Activated CD8-positive, alpha-beta T cell treated with anti-CD3 and anti-CD28 coated beads, Interleukin-2, amount 10 ng/mL, durations not matched to agents 7 days and 5 days (primary cell): ENCODE results near the gene LTA. TPM values are rescaled to one million over a fixed set of nuclear protein-coding genes. Genes with fewer than 3 reads are reported as not detected.

Experiments used
- total RNA-seq, 2 experiments: library from RNA; stranded (reverse); gene quantifications; one replicate each; pipeline ENCODE4 v1.2.3, GENCODE V29; 2021

LTA gene
- total RNA-seq, 2 experiments from 2014 or later: 19.4 to 24.6 TPM

Other genes starting within 250 kb of the LTA start
- gene HLA-B, start 215.1 kb upstream of the LTA start, total RNA-seq: 1,000 to 10,000 TPM; 3,406 to 3,473 TPM
- 1 to 10 TPM; 8.7 to 9.0 TPM for gene MICA, start 168.7 kb upstream of the LTA start, total RNA-seq
- 10 to 100 TPM; 49.0 TPM for gene MICB, start 74.1 kb upstream of the LTA start, total RNA-seq
- gene MCCD1, start 43.3 kb upstream of the LTA start, total RNA-seq: not detected
- gene DDX39B, start 30.3 kb upstream of the LTA start, total RNA-seq: 100 to 1,000 TPM; 477 to 488 TPM
- gene ATP6V1G2, start 25.7 kb upstream of the LTA start, total RNA-seq: 1 to 10 TPM; 2.5 TPM
- 10 to 100 TPM; 13.5 to 14.2 TPM for gene NFKBIL1, start 24.7 kb upstream of the LTA start, total RNA-seq
- gene TNF, start 3.3 kb downstream of the LTA start, total RNA-seq: 10 to 100 TPM; 53.4 to 55.0 TPM
- gene LTB, start 10.1 kb downstream of the LTA start, total RNA-seq: 100 to 1,000 TPM; 613 to 618 TPM
- gene LST1, start 14.0 kb downstream of the LTA start, total RNA-seq: 100 to 1,000 TPM; 125 to 139 TPM
- gene NCR3, start 20.7 kb downstream of the LTA start, total RNA-seq: 100 to 1,000 TPM; 107 to 115 TPM
- gene AIF1, start 42.9 kb downstream of the LTA start, total RNA-seq: 100 to 1,000 TPM; 177 TPM
- gene PRRC2A, start 48.4 kb downstream of the LTA start, total RNA-seq: 100 to 1,000 TPM; 260 to 279 TPM
- 100 to 1,000 TPM; 259 to 267 TPM for gene BAG6, start 80.4 kb downstream of the LTA start, total RNA-seq
- 1 to 10 TPM; 3.2 to 5.1 TPM for gene APOM, start 83.6 kb downstream of the LTA start, total RNA-seq
- gene C6orf47, start 88.5 kb downstream of the LTA start, total RNA-seq: 10 to 100 TPM; 22.5 to 23.8 TPM
- gene GPANK1, start 92.7 kb downstream of the LTA start, total RNA-seq: 10 to 100 TPM; 29.0 to 34.7 TPM
- 100 to 1,000 TPM; 233 to 250 TPM for gene CSNK2B, start 93.8 kb downstream of the LTA start, total RNA-seq
- gene LY6G5B, start 97.7 kb downstream of the LTA start, total RNA-seq: 10 to 100 TPM; 22.6 to 23.2 TPM
- 1 to 10 TPM; 4.3 to 5.5 TPM for gene LY6G5C, start 108.8 kb downstream of the LTA start, total RNA-seq
- 10 to 100 TPM; 52.1 to 55.4 TPM for gene ABHD16A, start 131.0 kb downstream of the LTA start, total RNA-seq
- gene LY6G6F, start 134.6 kb downstream of the LTA start, total RNA-seq: not detected
- gene LY6G6D, start 143.1 kb downstream of the LTA start, total RNA-seq: not detected
- gene LY6G6C, start 149.5 kb downstream of the LTA start, total RNA-seq: under 1 TPM in 1 of 2 experiments, not detected in 1; 0.26 TPM
- under 1 TPM; 0.71 to 0.91 TPM for gene MPIG6B, start 151.1 kb downstream of the LTA start, total RNA-seq
- gene DDAH2, start 157.0 kb downstream of the LTA start, total RNA-seq: 10 to 100 TPM; 31.9 to 33.7 TPM
- gene CLIC1, start 164.2 kb downstream of the LTA start, total RNA-seq: 100 to 1,000 TPM; 617 to 651 TPM
- 10 to 100 TPM; 64.8 to 73.6 TPM for gene MSH5, start 167.7 kb downstream of the LTA start, total RNA-seq
- gene SAPCD1, start 190.4 kb downstream of the LTA start, total RNA-seq: 10 to 100 TPM; 14.3 to 15.4 TPM
- gene VWA7, start 205.0 kb downstream of the LTA start, total RNA-seq: 1 to 10 TPM; 6.4 to 6.6 TPM
- gene VARS1, start 223.5 kb downstream of the LTA start, total RNA-seq: 100 to 1,000 TPM; 114 to 115 TPM
- 100 to 1,000 TPM; 123 to 128 TPM for gene LSM2, start 234.7 kb downstream of the LTA start, total RNA-seq
- 1 to 10 TPM; 3.0 to 3.1 TPM for gene HSPA1L, start 243.0 kb downstream of the LTA start, total RNA-seq
- gene HSPA1A, start 243.3 kb downstream of the LTA start, total RNA-seq: 10 to 100 TPM; 75.6 to 75.7 TPM